Measurements from ENCODE around the gene FBXO30.

The FBXO30 gene

DNA sequence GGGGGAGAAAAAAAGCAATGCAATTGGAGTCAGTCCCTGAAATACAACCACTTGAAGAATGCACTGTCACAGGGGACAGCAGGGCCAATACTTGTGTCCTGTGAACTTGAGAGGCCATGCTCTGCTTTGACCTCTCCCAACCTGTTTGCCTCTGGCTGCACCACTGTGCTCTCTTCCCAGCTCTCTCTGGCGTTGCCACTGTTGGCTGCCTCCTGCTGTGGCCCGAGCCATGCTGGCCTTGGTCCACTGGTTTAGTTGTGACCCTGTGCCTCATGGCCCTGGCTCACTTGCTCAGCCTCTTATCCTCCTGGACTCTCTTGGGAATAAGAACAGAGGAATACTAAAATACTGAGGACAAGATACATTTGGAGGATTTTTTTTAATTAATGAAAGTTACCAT, 14.5 kb upstream of the FBXO30 start:
- no peak for DNase-seq (ENCODE audit: low read depth, low spot score)
- TF ChIP-seq POLR2AphosphoS5 (IDR thresholded peaks at IDR 0.05; ENCODE audit: borderline replicate concordance, low read depth, low read length) (no peak), EZH2 (IDR thresholded peaks at IDR 0.05) (no peak), FOXP2 (optimal IDR thresholded peaks at IDR 0.05; ENCODE audit: control extremely low read depth, extremely low read length, insufficient read depth) (no peak)
- no peak overlapping the region for H3K27ac ChIP-seq
- H3K4me3 ChIP-seq: no peak overlapping the region
- H3K9ac ChIP-seq (ENCODE audit: insufficient read length): no peak overlapping the region
- no peaks in the 10 kb centered on the region for H3K9me3 ChIP-seq (ENCODE audit: low read depth, low read length)
- H3K36me3 ChIP-seq (ENCODE audit: insufficient read depth, low read length): no peaks in the 10 kb centered on the region

DNA sequence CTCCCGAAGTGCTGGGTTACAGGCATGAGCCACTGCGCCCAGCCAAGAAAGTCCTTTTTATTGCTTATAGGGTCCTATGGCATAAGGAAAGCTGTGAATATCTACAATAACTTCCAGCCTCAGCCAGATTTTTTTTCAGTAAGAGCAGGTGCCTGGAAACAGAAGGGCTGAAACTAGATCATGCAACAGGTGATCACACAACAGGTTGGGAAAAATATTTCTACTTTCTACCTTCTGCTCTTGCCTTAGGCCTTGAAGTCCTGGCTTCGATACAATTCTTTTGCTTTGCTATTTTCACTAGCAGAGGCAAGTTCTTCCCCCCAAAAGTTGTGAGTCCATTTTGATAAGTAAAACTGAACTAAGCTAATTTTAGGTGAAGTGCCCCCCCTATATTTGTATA, 9.7 kb upstream of the FBXO30 start:
- Histone ChIP-seq H3K27ac (no peak overlapping the region), H3K36me3 (ENCODE audit: insufficient read depth, low read length) (no peaks in the 10 kb centered on the region), H3K9ac (ENCODE audit: insufficient read length) (no peak overlapping the region), H3K9me3 (ENCODE audit: low read depth, low read length) (no peaks in the 10 kb centered on the region), H3K4me3 (no peak overlapping the region)
- no peak for DNase-seq (ENCODE audit: low read depth, low spot score)
- no peak for TF ChIP-seq EZH2 (IDR thresholded peaks at IDR 0.05)
- no peak for TF ChIP-seq FOXP2 (optimal IDR thresholded peaks at IDR 0.05; ENCODE audit: control extremely low read depth, extremely low read length, insufficient read depth)
- TF ChIP-seq POLR2AphosphoS5 (IDR thresholded peaks at IDR 0.05; ENCODE audit: borderline replicate concordance, low read depth, low read length): no peak

DNA sequence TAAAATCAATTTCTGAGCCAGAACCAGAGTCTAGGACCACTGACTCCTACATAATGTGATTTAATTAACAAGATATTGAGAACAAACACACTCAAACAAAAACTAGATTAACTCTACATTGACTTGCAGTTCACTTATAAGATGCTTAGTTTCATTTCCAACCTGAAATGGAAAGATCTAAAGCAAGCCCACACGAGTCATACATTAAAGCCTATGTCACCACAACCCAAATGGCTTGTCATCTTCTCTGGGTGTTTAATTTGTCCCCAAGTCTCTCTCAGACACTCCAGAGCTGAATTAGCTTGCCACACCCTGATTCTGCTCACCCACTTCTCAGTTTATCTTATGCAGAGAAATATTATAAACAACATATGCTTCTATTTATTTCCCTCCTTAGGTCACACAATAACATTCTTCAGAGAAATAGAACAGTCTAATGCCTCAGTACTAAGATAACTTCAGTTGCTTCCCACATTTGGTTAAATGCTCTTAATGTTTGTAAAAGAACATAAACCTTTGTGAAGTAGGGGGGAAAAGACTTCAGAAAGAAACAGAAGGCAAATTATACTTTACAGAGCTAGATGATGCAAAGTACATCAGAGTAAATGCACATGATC, 8.8 kb upstream of the FBXO30 start:
- TF ChIP-seq EZH2 (IDR thresholded peaks at IDR 0.05): no peak
- Histone ChIP-seq H3K27ac (peak overlapping the region; percentile 30; the same call in 1 of the 2 replicates), H3K9ac (ENCODE audit: insufficient read length) (no peak overlapping the region), H3K4me3 (no peak overlapping the region), H3K9me3 (ENCODE audit: low read depth, low read length) (no peaks in the 10 kb centered on the region), H3K36me3 (ENCODE audit: insufficient read depth, low read length) (no peaks in the 10 kb centered on the region)
- DNase-seq (ENCODE audit: low read depth, low spot score): no peak

DNA sequence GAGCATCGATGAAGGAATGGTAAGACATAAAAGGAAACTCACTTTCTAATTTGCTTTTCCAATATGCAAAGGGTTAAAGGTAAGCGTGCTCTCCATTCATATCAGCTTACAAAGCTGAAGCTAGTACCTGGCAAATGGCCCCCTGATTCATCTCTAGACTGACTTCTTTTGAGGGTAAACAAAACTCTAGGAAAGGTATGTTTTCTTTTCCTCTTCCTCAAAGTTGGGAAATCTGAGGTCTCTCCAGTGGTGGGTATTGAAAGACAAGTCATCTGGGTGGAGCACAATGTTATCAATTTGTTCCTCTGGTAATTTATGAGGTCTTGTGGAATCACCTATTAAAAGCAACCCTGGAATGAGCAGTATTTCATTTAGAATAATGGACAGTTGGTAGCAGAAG, 7.9 kb upstream of the FBXO30 start:
- Histone ChIP-seq H3K9ac (ENCODE audit: insufficient read length) (no peak overlapping the region), H3K27ac (no peak overlapping the region), H3K4me3 (no peak overlapping the region), H3K9me3 (ENCODE audit: low read depth, low read length) (no peaks in the 10 kb centered on the region), H3K36me3 (ENCODE audit: insufficient read depth, low read length) (no peaks in the 10 kb centered on the region)
- no peak for DNase-seq (ENCODE audit: low read depth, low spot score)
- no peak for TF ChIP-seq POLR2AphosphoS5 (IDR thresholded peaks at IDR 0.05; ENCODE audit: borderline replicate concordance, low read depth, low read length)
- TF ChIP-seq EZH2 (IDR thresholded peaks at IDR 0.05): no peak
- TF ChIP-seq FOXP2 (optimal IDR thresholded peaks at IDR 0.05; ENCODE audit: control extremely low read depth, extremely low read length, insufficient read depth): no peak

DNA sequence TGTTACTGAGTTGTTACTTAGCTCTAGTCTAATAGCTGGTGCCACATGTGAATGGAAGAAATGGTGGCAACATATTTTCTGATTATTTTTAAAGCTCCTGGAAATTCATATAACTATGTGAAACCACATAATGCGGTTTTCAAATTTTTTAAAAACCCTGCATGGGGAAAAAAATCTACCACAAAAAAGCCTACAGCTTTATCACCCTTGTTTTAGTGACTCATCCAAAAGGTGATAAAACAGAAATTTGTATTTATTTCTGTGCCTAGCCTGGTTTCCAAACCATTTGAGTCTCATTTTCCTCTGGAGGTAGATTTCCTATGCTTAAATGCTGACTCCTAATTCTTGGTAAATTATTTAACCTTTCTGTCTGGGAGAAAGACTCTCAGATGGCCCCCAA, 5.4 kb upstream of the FBXO30 start:
- no peaks in the 10 kb centered on the region for H3K9me3 ChIP-seq (ENCODE audit: low read depth, low read length)
- no peak overlapping the region for H3K9ac ChIP-seq (ENCODE audit: insufficient read length)
- H3K27ac ChIP-seq: no peak overlapping the region
- DNase-seq (ENCODE audit: low read depth, low spot score): no peak
- no peak for TF ChIP-seq EZH2 (IDR thresholded peaks at IDR 0.05)
- TF ChIP-seq FOXP2 (optimal IDR thresholded peaks at IDR 0.05; ENCODE audit: control extremely low read depth, extremely low read length, insufficient read depth): no peak
- TF ChIP-seq POLR2AphosphoS5 (IDR thresholded peaks at IDR 0.05; ENCODE audit: borderline replicate concordance, low read depth, low read length): no peak
- H3K36me3 ChIP-seq (ENCODE audit: insufficient read depth, low read length): no peaks in the 10 kb centered on the region
- H3K4me3 ChIP-seq: no peak overlapping the region

DNA sequence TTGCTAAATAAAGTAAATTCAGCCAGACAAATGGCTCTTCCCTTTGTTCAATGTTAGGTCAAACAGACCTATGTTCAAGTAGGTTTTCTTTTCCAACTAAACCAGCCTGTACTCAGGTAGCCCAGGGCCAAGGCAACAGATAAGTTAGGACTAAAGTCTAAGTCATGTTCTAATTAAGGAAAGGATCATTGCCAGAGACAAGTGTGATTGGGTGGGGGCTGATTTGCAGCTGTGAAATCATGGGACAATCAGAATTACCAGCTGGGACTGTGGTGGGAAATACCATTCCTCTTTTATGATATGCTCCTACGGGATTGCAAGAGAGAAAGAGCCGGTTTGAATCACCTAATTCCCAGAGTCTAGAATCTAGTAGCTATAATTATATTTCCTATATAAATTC, 4.2 kb upstream of the FBXO30 start:
- no peak for DNase-seq (ENCODE audit: low read depth, low spot score)
- H3K36me3 ChIP-seq (ENCODE audit: insufficient read depth, low read length): no peaks in the 10 kb centered on the region
- no peak overlapping the region for H3K27ac ChIP-seq
- no peak overlapping the region for H3K4me3 ChIP-seq
- TF ChIP-seq EZH2 (IDR thresholded peaks at IDR 0.05): no peak
- no peak for TF ChIP-seq POLR2AphosphoS5 (IDR thresholded peaks at IDR 0.05; ENCODE audit: borderline replicate concordance, low read depth, low read length)
- no peak for TF ChIP-seq FOXP2 (optimal IDR thresholded peaks at IDR 0.05; ENCODE audit: control extremely low read depth, extremely low read length, insufficient read depth)
- H3K9me3 ChIP-seq (ENCODE audit: low read depth, low read length): no peaks in the 10 kb centered on the region
- H3K9ac ChIP-seq (ENCODE audit: insufficient read length): no peak overlapping the region

DNA sequence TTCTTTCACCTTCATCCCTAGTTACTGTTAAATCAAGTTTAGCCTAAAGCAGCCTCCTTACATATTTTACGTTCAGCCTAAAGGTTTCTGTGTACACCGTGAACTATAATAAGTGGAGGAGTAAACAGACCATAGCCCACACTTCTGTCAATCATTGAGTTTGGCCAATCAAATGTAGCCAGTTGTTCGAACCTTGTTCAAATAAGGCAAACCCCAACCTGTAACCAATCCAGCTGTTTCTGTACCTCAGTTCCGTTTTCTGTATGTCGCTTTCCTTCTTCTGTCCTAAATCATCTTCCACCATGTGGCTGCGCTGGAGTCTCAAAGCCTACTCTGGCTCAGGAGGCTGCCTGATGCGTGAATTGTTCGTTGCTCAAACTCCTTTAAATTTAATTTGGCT, 1.8 kb upstream of the FBXO30 start:
- TF ChIP-seq POLR2AphosphoS5 (IDR thresholded peaks at IDR 0.05; ENCODE audit: borderline replicate concordance, low read depth, low read length) (no peak), FOXP2 (optimal IDR thresholded peaks at IDR 0.05; ENCODE audit: control extremely low read depth, extremely low read length, insufficient read depth) (no peak), EZH2 (IDR thresholded peaks at IDR 0.05) (no peak)
- no peak for DNase-seq (ENCODE audit: low read depth, low spot score)
- no peak overlapping the region for H3K4me3 ChIP-seq
- H3K36me3 ChIP-seq (ENCODE audit: insufficient read depth, low read length): no peaks in the 10 kb centered on the region
- peak overlapping the region; percentile 95 for H3K9ac ChIP-seq (ENCODE audit: insufficient read length)
- no peaks in the 10 kb centered on the region for H3K9me3 ChIP-seq (ENCODE audit: low read depth, low read length)
- no peak overlapping the region for H3K27ac ChIP-seq

DNA sequence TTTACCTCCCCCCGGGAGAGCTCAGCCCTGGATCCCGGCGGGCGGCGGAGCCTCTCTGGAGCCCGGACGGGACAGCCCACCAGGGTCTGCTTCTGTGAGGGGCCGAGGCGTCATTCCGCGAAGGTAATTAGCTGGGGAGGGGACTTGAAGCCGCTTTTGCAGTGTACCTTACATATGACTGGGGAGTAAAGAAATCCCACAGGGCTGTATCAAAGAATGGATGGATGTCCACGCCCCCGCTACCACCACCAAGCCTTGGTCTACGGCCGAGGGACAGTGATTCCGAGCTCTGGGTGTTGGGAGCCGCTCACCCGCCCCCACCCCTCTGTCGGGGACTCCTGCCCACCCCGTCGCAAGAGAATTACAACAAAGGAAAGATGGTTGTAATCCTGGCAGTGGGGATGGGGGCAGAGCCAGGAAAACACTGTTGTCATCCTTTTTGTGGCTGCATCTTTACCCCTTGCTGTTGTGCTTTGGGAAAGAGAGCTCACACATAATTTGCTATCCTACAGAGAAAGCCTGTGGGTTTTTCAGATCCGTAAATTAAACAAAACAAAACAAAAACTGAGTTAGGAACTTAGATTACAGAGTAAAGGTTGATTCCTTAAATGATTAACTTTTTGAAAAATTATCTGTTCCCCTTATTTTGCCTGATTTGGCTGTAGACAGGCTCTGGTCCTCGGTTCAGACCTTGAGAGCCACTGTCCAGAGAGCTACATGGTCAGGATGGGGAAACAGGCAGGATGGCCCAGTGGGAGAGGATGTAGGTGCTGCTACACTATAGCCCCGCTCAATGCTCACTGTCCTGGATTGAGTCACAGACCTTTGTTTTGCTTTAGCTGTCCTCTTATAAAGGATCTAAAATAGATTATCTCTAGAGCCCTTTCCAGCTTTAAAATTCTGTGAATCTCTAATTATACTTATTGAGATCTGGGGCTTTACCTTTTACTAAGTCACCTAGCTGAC, 997 bp upstream of the FBXO30 start:
- TF ChIP-seq FOXP2 (optimal IDR thresholded peaks at IDR 0.05; ENCODE audit: control extremely low read depth, extremely low read length, insufficient read depth): no peak
- TF ChIP-seq POLR2AphosphoS5 (IDR thresholded peaks at IDR 0.05; ENCODE audit: borderline replicate concordance, low read depth, low read length): no peak
- no peak for TF ChIP-seq EZH2 (IDR thresholded peaks at IDR 0.05)
- no peak for DNase-seq (ENCODE audit: low read depth, low spot score)
- no peaks in the 10 kb centered on the region for H3K9me3 ChIP-seq (ENCODE audit: low read depth, low read length)
- peak overlapping the region; percentile 95 for H3K4me3 ChIP-seq
- peak overlapping the region; percentile 95 for H3K9ac ChIP-seq (ENCODE audit: insufficient read length)
- H3K36me3 ChIP-seq (ENCODE audit: insufficient read depth, low read length): no peaks in the 10 kb centered on the region
- H3K27ac ChIP-seq: peak overlapping the region; percentile 75

Measured in SK-N-MC (cell line).